ENCODE data around the gene BNC2.

BNC2 gene

DNA sequence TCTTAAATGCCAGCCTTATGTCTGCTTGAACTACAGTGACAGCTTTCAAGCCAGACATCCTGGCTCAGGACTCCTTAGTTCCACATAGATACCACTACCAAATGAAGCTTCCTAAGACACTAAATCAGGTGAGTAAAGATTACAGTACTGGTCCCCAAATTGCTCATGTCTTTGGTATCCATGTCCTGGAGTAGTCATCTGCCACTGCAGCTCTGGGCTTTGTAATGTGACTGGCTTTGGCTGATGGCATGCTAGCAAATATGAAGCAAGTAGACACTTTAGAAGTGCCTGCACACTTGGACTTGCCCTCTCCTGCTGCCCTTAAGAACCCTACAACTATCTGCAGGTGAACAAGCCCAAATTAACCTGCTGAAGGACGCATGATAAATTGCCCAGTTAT lies 334.9 kb downstream of the BNC2 start:
- no peak overlapping the region for H3K4me3 ChIP-seq (ENCODE audit: low read length)
- H3K27me3 ChIP-seq (replicated peaks; ENCODE audit: control insufficient read depth, insufficient read depth, low read length), result no peaks in the 10 kb centered on the region
- no peak for DNase-seq (ENCODE audit: low read depth)
- H3K9me3 ChIP-seq (ENCODE audit: control insufficient read depth, low read length), result no peaks in the 10 kb centered on the region
- no peak overlapping the region for H3K9ac ChIP-seq (ENCODE audit: low read length)
- no peaks in the 10 kb centered on the region for H3K36me3 ChIP-seq (ENCODE audit: control insufficient read depth, insufficient read depth, low read length, severe bottlenecking)
- peaks cover 12% of the 10 kb centered on the region for H3K4me1 ChIP-seq (ENCODE audit: control insufficient read depth, insufficient read depth, low read length)

DNA sequence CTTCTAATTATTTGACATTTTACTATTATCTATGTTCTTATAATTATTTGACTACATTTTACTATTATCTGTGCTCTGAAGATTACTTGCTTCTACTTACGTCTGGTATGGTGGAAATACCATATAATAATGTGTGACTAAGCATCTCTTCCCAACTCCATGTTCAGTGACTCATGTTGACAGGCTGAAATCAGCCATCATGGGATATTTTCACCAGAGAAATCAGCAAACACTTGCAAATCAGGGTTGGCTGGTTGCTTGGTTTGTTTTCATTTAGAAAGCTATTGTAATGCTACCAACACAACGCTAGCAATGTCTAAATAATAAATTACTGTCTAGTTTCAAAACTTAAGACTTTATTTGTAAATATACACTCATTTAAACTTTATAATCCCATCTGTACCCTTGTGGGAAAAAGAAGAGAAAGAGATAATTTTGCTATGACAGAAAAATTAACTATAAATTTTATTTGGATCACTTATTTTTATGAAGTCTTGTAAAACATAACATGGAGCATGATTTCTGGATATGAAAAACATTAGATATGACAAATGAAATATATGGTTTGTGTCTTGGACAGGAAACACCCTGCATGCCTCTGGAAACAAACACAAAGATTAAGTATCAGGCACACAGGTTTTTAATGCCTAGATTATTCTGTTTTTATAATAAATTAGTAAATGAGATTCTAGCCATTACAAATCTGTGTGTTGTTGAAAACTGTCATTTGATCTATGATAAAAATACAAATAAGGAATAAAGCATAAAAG lies 337.6 kb downstream of the BNC2 start:
- no peaks in the 10 kb centered on the region for H3K9me3 ChIP-seq (ENCODE audit: control insufficient read depth, low read length)
- no peak overlapping the region for H3K4me3 ChIP-seq (ENCODE audit: low read length)
- H3K36me3 ChIP-seq (ENCODE audit: control insufficient read depth, insufficient read depth, low read length, severe bottlenecking), result no peaks in the 10 kb centered on the region
- H3K4me1 ChIP-seq (ENCODE audit: control insufficient read depth, insufficient read depth, low read length), result peaks cover 12% of the 10 kb centered on the region
- DNase-seq (ENCODE audit: low read depth), result peak; percentile 56
- H3K9ac ChIP-seq (ENCODE audit: low read length), result no peak overlapping the region
- no peaks in the 10 kb centered on the region for H3K27me3 ChIP-seq (replicated peaks; ENCODE audit: control insufficient read depth, insufficient read depth, low read length)

DNA sequence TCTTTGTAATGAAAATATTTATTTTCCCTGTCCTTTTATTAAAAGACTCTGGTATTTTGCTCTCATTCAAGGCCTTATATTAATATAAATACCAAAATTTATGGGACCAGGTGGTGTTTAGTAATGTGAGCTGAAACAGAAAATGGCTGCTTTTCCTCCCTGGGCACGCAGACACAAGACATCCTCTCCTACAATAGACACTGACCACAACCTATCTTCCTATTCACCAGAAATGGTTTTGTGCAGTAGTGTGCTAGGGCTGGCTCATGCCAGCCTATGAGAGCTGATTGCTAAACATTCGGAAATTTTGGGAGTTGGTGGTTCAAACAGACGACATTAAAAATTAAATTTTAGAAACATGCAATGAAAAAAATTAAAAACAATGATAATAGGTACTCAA lies 338.2 kb downstream of the BNC2 start:
- DNase-seq (ENCODE audit: low read depth), result no peak
- Histone ChIP-seq H3K9me3 (ENCODE audit: control insufficient read depth, low read length) (no peaks in the 10 kb centered on the region), H3K9ac (ENCODE audit: low read length) (no peak overlapping the region), H3K36me3 (ENCODE audit: control insufficient read depth, insufficient read depth, low read length, severe bottlenecking) (no peaks in the 10 kb centered on the region), H3K27me3 (replicated peaks; ENCODE audit: control insufficient read depth, insufficient read depth, low read length) (no peaks in the 10 kb centered on the region), H3K4me3 (ENCODE audit: low read length) (no peak overlapping the region), H3K4me1 (ENCODE audit: control insufficient read depth, insufficient read depth, low read length) (peaks cover 12% of the 10 kb centered on the region)

DNA sequence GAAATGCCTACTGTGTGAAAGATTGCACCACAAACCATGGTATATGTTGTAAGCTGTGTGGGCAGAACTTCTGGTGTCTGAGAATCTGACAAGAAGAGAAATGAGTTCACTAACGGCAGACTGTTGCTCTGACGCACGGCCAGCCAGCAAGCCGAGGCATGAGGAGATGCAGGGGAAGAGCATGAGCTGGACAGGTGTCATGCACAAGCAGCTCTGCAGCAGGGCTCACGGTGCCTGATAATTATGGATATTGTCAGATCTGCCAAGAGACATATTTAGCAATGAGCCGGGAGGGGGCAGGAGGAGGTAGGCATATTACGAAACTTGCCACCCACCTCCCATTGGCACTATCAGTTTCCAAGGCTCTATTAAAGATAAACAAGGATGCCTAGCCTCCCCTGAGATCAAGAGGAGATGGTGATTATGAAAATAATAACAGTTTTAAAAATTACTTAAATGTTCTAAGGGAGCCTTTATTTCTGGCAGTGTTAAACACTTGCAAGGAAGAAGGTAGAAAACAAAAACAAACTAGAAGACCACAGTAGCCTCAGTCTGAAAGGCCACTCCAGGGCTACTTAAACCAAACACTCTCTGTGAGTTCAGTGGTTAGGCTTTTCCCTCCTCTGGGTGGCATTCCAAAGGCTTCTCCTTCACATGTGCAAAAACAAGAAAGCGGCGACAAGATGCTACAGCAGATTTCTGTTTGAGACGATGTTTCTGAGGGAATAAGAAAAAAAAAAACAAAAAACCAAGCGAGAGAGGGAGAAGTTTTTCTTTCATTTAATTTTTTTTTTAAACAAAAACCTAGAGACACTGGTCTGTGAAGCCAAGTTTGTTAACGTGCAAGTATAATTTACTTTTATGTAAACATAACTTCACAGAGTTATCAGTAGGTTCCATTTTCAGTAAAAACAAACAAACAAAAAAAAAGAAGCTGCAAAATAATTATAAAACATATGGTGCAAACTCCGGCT lies 339.5 kb downstream of the BNC2 start:
- Histone ChIP-seq H3K9ac (ENCODE audit: low read length) (no peak overlapping the region), H3K27me3 (replicated peaks; ENCODE audit: control insufficient read depth, insufficient read depth, low read length) (no peaks in the 10 kb centered on the region), H3K4me3 (ENCODE audit: low read length) (no peak overlapping the region), H3K9me3 (ENCODE audit: control insufficient read depth, low read length) (no peaks in the 10 kb centered on the region), H3K36me3 (ENCODE audit: control insufficient read depth, insufficient read depth, low read length, severe bottlenecking) (no peaks in the 10 kb centered on the region), H3K4me1 (ENCODE audit: control insufficient read depth, insufficient read depth, low read length) (peaks cover 16% of the 10 kb centered on the region)
- DNase-seq (ENCODE audit: low read depth), result no peak

DNA sequence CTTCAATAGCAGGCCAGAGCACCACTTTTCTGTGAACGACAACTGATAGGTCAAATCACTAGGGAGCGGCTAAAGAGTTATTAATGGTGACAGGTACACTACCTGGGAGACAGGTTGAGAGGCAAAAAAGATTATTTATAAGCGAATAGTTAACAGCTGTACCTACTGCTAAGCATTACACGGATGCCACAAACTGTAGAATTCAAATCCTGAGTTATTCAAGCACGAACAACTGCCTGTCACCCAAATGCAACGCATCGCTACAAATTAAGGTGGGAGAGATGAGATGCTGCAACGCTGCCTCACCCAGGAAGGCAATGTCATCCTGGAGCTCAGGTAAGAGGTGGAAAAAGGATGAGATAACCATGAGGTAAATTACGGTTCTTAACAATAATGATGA lies 342.9 kb downstream of the BNC2 start:
- DNase-seq (ENCODE audit: low read depth), result no peak
- Histone ChIP-seq H3K4me1 (ENCODE audit: control insufficient read depth, insufficient read depth, low read length) (peaks cover 13% of the 10 kb centered on the region), H3K27me3 (replicated peaks; ENCODE audit: control insufficient read depth, insufficient read depth, low read length) (no peaks in the 10 kb centered on the region), H3K9ac (ENCODE audit: low read length) (no peak overlapping the region), H3K9me3 (ENCODE audit: control insufficient read depth, low read length) (no peaks in the 10 kb centered on the region), H3K4me3 (ENCODE audit: low read length) (no peak overlapping the region), H3K36me3 (ENCODE audit: control insufficient read depth, insufficient read depth, low read length, severe bottlenecking) (no peaks in the 10 kb centered on the region)

DNA sequence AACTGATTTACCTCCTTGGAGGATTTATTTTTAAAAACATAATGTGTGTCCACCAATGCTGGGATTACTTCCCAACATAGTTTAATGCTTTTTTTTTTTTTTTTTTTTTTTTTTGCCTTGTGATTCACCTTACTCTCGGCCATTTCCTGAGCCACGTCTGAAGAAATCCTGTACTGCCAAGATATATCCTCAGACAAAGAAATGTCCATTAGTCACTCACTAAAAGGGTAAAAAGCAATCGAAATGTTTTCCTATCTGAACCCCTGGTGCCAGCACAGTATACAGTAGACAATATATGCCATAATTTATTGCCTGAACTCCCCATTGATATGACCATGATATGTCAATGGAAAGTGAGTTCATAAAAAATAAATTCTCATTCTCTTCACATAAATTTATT lies 344.1 kb downstream of the BNC2 start:
- H3K4me3 ChIP-seq (ENCODE audit: low read length), result no peak overlapping the region

DNA sequence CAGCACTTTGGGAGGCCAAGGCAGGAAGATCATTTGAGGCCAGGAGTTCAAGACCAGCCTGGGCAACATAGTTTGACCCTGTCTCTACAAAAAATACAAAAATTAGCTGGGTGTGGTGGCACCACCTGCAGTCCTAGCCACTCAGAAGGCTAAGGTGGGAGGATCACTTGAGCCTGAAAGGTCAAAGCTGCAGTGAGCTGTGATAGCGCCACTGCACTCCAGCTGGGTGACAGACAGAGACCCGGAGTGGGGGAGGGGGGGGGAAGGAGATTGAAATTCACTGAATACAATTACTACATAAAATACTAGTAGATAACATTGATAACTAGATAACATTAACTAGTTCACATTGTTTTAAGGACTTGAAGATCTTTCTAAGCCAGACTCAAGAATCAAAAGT lies 345.6 kb downstream of the BNC2 start:
- H3K4me3 ChIP-seq (ENCODE audit: low read length), result no peak overlapping the region
- H3K4me1 ChIP-seq (ENCODE audit: control insufficient read depth, insufficient read depth, low read length), result peaks cover 27% of the 10 kb centered on the region
- DNase-seq (ENCODE audit: low read depth), result no peak
- H3K9ac ChIP-seq (ENCODE audit: low read length), result no peak overlapping the region
- no peaks in the 10 kb centered on the region for H3K27me3 ChIP-seq (replicated peaks; ENCODE audit: control insufficient read depth, insufficient read depth, low read length)
- no peaks in the 10 kb centered on the region for H3K36me3 ChIP-seq (ENCODE audit: control insufficient read depth, insufficient read depth, low read length, severe bottlenecking)
- no peaks in the 10 kb centered on the region for H3K9me3 ChIP-seq (ENCODE audit: control insufficient read depth, low read length)

More for the DNA sequence above, 344.1 kb downstream of the BNC2 start:
- H3K27me3 ChIP-seq (replicated peaks; ENCODE audit: control insufficient read depth, insufficient read depth, low read length), result no peaks in the 10 kb centered on the region
- peaks cover 20% of the 10 kb centered on the region for H3K4me1 ChIP-seq (ENCODE audit: control insufficient read depth, insufficient read depth, low read length)
- no peaks in the 10 kb centered on the region for H3K9me3 ChIP-seq (ENCODE audit: control insufficient read depth, low read length)
- H3K36me3 ChIP-seq (ENCODE audit: control insufficient read depth, insufficient read depth, low read length, severe bottlenecking), result no peaks in the 10 kb centered on the region
- peak; percentile 30 for DNase-seq (ENCODE audit: low read depth)
- H3K9ac ChIP-seq (ENCODE audit: low read length), result no peak overlapping the region

DNA sequence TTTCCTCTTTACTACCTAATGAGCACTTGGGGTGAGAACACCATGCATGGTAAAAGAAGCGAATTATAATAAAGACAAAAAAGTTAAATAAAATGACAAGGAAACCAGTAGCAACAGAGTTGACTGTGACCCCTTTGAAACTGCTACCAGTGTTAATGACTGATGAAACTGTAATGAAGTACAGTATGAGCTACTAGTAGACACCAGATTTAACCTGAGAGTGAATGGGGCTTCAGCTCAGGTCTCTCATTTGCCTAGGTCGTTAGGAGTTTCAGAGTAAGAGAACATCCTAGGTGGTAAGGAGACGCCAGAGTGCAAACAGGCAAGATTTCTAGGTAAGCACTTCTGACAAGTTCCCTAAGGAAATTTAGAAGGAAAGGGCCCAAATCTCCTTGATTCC lies 346.4 kb downstream of the BNC2 start:
- no peaks in the 10 kb centered on the region for H3K9me3 ChIP-seq (ENCODE audit: control insufficient read depth, low read length)
- H3K27me3 ChIP-seq (replicated peaks; ENCODE audit: control insufficient read depth, insufficient read depth, low read length), result no peaks in the 10 kb centered on the region
- no peak for DNase-seq (ENCODE audit: low read depth)
- H3K4me3 ChIP-seq (ENCODE audit: low read length), result no peak overlapping the region
- no peaks in the 10 kb centered on the region for H3K36me3 ChIP-seq (ENCODE audit: control insufficient read depth, insufficient read depth, low read length, severe bottlenecking)
- no peak overlapping the region for H3K9ac ChIP-seq (ENCODE audit: low read length)
- H3K4me1 ChIP-seq (ENCODE audit: control insufficient read depth, insufficient read depth, low read length), result peaks cover 33% of the 10 kb centered on the region

DNA sequence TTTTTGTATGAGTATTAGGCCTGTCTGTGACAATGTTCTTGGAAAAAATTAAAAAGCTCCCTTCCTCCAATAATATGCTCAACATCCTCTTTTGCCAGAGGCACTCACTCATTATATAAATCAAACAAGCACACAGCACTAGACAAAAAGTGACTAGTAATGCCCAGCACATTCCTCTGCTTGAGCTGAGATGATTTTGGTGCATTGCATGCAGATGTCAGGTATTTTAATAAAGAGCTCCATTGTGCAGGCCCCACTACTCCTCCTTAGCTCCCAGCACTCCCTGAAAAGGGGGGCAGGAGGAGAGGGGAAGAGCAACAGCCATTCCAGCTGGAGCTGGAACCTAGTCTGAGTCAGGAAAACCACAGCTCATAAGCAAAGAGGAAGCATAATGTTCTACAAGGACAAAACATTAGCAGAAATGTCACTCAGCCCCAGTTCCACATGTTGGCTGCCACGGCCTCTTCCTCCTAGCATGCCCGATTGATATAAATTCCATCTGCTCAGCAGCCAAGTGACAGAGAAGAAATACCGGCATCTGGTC lies 348.5 kb downstream of the BNC2 start:
- Histone ChIP-seq H3K9ac (ENCODE audit: low read length) (peak overlapping the region; percentile 56), H3K4me1 (ENCODE audit: control insufficient read depth, insufficient read depth, low read length) (peaks cover 39% of the 10 kb centered on the region), H3K4me3 (ENCODE audit: low read length) (peak overlapping the region; percentile 53), H3K9me3 (ENCODE audit: control insufficient read depth, low read length) (no peaks in the 10 kb centered on the region), H3K36me3 (ENCODE audit: control insufficient read depth, insufficient read depth, low read length, severe bottlenecking) (no peaks in the 10 kb centered on the region), H3K27me3 (replicated peaks; ENCODE audit: control insufficient read depth, insufficient read depth, low read length) (no peaks in the 10 kb centered on the region)
- peak; percentile 78 for DNase-seq (ENCODE audit: low read depth)

DNA sequence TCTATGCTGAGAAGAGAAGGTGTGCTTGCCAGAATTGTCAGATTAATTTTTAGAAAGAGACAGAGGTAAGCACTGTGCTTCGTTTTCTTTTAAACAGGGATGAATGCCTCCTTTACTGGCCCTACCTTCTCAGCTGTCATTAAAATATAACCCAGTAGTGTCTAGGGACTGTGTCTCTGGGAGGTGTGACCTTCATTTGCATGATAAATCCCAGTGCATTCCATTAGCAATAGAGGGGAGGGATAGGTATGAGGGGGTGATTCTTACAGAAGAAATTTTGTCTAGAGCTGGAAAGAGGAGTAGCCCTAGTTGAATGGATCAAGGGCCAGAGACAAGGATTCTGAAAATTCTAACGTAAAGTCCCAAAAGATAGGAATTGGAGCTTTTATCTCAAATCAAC lies 351.5 kb downstream of the BNC2 start:
- Histone ChIP-seq H3K4me1 (ENCODE audit: control insufficient read depth, insufficient read depth, low read length) (peaks cover 53% of the 10 kb centered on the region), H3K4me3 (ENCODE audit: low read length) (no peak overlapping the region), H3K9me3 (ENCODE audit: control insufficient read depth, low read length) (no peaks in the 10 kb centered on the region), H3K27me3 (replicated peaks; ENCODE audit: control insufficient read depth, insufficient read depth, low read length) (no peaks in the 10 kb centered on the region), H3K9ac (ENCODE audit: low read length) (no peak overlapping the region), H3K36me3 (ENCODE audit: control insufficient read depth, insufficient read depth, low read length, severe bottlenecking) (no peaks in the 10 kb centered on the region)
- no peak for DNase-seq (ENCODE audit: low read depth)

DNA sequence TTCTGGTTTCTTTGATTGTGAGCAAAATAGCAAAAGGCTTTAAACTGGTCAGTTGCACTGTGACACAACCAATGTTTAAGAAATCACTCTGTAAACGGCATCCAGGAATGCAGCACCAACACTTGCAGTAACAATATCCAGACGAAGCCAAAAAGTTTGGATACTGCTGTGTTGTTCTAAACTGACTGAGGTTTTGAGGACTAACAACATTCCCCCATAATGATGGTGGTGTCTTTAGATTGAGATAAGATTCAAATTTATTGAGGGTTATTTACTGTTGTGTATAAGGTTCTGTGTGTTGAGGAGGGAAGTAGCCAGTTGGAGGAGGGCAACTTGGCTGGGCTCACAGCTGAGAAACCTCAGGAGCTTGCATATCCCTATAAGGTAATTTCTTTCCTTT lies 353.6 kb downstream of the BNC2 start:
- H3K4me3 ChIP-seq (ENCODE audit: low read length), result no peak overlapping the region
- H3K4me1 ChIP-seq (ENCODE audit: control insufficient read depth, insufficient read depth, low read length), result peaks cover 42% of the 10 kb centered on the region
- H3K9me3 ChIP-seq (ENCODE audit: control insufficient read depth, low read length), result no peaks in the 10 kb centered on the region
- peak; percentile 61 for DNase-seq (ENCODE audit: low read depth)
- H3K9ac ChIP-seq (ENCODE audit: low read length), result peak overlapping the region; percentile 9
- no peaks in the 10 kb centered on the region for H3K36me3 ChIP-seq (ENCODE audit: control insufficient read depth, insufficient read depth, low read length, severe bottlenecking)
- H3K27me3 ChIP-seq (replicated peaks; ENCODE audit: control insufficient read depth, insufficient read depth, low read length), result no peaks in the 10 kb centered on the region

Measured in adipocyte (in vitro differentiated cells).